ENCODE data around the gene PSMA2. TPM values are rescaled to one million over a fixed set of nuclear protein-coding genes. Genes with fewer than 3 reads are reported as not detected.

PSMA2 gene
- total RNA-seq, 1 donor from 2014 or later: 52.7 TPM

GRCh38 chr7:42939457-42940240 is 7.7 kb upstream of the PSMA2 start:
- no peak for DNase-seq

GRCh38 chr7:42935861-42936260 is 3.9 kb upstream of the PSMA2 start:
- DNase-seq: no peak

GRCh38 chr7:42934291-42934690 is 2.3 kb upstream of the PSMA2 start:
- no peak for DNase-seq

GRCh38 chr7:42932811-42933591 is 1.0 kb upstream of the PSMA2 start:
- peak; percentile 66 for DNase-seq

GRCh38 chr7:42931447-42931833 is 534 bp downstream of the PSMA2 start:
- peak; percentile 25 for DNase-seq

GRCh38 chr7:42930889-42931288 is 1.1 kb downstream of the PSMA2 start:
- DNase-seq: no peak

- DNase-seq: no peak
Measured at GRCh38 chr7:42929449-42929848, 2.5 kb downstream of the PSMA2 start.

GRCh38 chr7:42928754-42929153 is 3.2 kb downstream of the PSMA2 start:
- DNase-seq: no peak

- no peak for DNase-seq
Measured at GRCh38 chr7:42926204-42926603, 5.8 kb downstream of the PSMA2 start.

- no peak for DNase-seq
Measured at GRCh38 chr7:42925630-42926029, 6.3 kb downstream of the PSMA2 start.

GRCh38 chr7:42924223-42924838 is 7.6 kb downstream of the PSMA2 start:
- DNase-seq: no peak

GRCh38 chr7:42922017-42922753 is 9.8 kb downstream of the PSMA2 start:
- DNase-seq: no peak

GRCh38 chr7:42915356-42915755 is 16.6 kb downstream of the PSMA2 start:
- no peak for DNase-seq

GRCh38 chr7:42914421-42915045 is 17.4 kb downstream of the PSMA2 start:
- DNase-seq: no peak

GRCh38 chr7:42914009-42914408 is 18.0 kb downstream of the PSMA2 start:
- no peak for DNase-seq

- DNase-seq: no peak
Measured at GRCh38 chr7:42913591-42913990, 18.4 kb downstream of the PSMA2 start.

GRCh38 chr7:42911454-42912447 is 20.2 kb downstream of the PSMA2 start, which contains the start of gene C7orf25:
Gene C7orf25 (minus strand): TSS chr7:42912070. CDS start chr7:42910900, 1,170 bp downstream.
- peak; percentile 98 for DNase-seq

GRCh38 chr7:42910306-42910705 is 21.7 kb downstream of the PSMA2 start:
- no peak for DNase-seq

- no peak for DNase-seq
Measured at GRCh38 chr7:42907316-42907715, 24.7 kb downstream of the PSMA2 start.

GRCh38 chr7:42906181-42906580 is 25.8 kb downstream of the PSMA2 start:
- no peak for DNase-seq

- no peak for DNase-seq
Measured at GRCh38 chr7:42902331-42902730, 29.6 kb downstream of the PSMA2 start.
